HG02610 (cell line): ENCODE data around the gene TSPYL4.

ENCODE experiments used
- ATAC-seq: cut with Tn5 transposase; IDR thresholded peaks from one replicate; pipeline ENCODE4 v1.9.1; 2021; ENCODE audit warnings: mild to moderate bottlenecking, moderate library complexity; ENCODE audit not compliant: unreplicated experiment

TSPYL4 gene

DNA sequence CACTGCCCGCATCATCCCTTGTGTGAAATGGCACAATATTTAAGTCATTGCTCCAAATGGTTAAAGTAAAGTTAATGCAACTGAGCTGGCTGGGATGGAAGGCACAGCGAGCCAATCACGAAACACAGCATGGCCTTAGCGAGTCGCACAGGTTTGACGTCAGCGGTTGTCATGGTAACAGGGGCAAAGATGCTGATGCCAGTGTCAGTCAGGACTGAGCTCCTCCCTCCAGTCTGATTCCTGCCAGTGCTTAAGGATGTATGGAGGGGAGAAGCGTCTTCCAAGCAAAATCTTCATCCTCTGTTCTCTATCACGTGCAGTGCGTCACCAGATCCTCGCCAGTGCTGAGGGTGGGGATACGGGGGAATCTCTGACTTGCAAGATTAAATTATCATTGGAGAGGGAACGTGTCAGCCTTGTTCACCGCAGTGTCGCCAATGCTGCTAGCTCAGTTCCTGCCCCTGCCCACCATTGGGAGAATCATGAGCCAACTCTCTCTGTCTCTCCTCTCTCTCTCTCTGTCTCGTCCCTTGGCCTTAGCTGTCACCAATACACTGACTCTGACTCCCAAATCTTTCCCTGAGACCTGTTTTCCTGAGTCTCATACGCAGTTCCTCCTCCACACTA lies 24.5 kb downstream of the TSPYL4 start:
- ATAC-seq = no peak

DNA sequence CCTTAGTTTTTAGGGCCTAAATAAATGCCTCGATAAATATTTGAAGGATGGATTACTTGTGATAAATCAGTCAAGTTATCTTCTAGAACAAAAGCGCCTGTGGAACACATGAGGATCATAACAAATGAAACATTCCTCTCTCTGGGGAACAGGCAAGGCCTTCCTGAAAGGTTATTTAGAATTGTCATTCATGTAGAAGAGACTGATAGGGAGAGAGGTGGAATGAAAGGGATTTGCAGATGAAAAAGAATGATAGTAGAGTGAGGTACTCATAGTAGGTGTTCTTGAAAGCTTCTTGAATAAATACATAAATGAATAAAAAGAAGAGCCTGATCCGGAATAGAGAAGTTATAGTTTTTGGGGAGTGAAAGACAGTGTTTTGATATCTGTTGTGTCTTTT lies 30.5 kb downstream of the TSPYL4 start:
- ATAC-seq = no peak

DNA sequence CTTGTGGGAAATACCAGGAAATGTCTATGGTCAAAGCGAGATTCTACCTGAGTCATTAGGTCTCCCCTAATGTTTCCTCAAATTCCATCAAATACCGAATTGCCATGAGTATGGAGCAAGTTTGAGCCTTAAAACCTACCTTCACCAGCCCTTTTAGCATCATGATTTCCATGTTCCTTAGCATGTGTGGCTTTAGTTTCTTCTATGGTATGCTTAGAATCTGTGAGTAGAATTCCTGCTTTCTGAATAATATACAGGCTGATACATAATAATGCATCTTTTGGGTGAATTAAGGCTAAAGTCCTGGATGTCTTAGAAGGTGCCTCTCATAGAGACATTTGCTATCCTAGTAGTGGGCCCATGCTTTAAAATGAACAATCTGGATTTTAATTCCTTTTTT lies 32.0 kb downstream of the TSPYL4 start:
- ATAC-seq = no peak

DNA sequence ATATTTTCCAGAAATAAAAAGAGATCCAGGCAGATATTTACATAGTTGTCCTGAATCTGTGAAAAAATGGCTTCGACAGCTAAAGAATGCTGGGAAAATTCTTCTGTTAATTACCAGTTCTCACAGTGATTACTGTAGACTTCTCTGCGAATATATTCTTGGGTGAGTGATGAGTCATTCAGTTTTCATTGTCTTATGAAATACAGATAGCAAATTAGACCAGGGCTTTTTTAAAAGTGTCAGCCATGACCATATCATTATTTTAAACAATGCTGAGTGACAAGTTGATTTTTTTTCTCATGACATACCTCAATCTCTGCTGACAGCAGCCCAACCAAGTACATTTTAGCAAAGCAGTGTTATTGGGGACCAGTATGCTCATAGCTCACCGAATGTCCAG lies 32.8 kb downstream of the TSPYL4 start:
- ATAC-seq = no peak

DNA sequence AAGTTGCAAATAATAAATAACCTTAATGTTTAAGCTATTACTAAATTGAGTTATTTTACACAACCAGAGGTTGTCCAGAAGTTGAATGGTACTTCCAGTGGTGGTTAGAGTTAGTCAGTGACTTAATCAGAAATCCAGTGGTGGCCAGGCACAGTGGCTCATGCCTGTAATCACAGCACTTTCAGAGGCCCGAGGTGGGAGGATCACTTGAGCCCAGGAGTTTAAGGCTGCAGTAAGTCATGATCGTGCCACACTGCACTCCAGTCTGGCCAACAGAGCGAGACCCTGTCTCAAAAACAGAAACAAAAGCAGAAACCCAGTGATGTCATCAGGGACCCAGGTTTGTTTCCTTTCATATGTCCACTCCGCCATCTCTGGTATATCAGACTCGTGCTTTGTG lies 35.0 kb downstream of the TSPYL4 start:
- no peak for ATAC-seq

DNA sequence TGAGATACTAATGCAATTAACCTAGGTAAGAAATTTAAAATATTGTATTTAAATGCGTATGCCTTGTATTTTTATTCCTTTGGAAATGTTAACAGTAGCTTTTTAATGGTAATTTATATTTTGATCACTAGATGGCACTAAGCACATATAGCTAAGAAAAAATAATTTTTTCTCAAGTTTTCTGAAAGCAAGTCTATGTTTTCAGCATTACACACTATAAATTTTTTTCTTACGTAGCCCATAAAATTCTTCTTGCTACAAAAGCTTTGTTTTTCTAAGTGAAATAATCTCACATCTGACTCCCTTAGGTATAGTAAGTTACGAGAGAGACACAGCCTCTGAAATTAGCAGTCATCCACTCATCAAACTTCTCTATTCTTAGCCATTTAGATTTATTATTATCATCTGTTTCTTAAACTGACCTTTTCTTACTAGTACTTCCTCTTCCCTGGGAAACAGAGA lies 35.7 kb downstream of the TSPYL4 start:
- ATAC-seq = no peak

DNA sequence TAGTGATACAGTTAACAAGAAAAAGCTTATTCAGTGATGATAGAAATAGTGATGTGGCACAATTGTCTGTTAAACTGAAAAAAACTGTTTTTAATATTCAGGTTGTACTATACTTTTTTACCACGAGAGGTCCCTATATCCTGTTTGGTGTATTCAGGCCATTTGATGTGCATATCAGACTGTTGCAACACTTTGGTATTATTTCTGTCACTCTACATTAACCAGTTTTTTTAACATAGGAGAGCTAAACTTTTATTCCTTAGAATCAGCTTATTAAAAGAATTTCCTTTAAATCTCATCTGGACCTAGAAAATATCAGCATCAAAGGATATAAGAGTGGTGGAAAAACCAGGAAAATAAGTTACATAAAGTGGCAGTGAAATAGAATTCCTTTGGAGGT lies 36.8 kb downstream of the TSPYL4 start:
- no peak for ATAC-seq

DNA sequence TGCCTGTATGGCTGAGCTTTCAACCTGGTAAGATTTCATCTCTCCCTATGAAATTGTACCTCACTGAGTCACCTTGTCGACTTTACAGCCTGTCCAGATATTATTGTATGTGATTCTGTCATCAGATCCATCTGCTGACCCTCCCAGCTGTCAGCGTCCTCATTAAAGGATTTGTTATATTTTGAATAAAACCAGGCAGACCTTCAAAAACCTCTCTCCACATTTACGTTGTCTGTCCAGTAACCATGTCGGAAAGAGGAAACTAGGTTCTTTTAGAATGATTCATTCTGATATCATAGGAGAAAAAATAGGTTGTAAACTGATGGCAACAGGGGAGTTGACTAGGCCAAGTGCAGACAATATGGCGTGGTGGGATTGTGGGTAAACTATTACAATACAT lies 38.5 kb downstream of the TSPYL4 start:
- ATAC-seq = no peak

DNA sequence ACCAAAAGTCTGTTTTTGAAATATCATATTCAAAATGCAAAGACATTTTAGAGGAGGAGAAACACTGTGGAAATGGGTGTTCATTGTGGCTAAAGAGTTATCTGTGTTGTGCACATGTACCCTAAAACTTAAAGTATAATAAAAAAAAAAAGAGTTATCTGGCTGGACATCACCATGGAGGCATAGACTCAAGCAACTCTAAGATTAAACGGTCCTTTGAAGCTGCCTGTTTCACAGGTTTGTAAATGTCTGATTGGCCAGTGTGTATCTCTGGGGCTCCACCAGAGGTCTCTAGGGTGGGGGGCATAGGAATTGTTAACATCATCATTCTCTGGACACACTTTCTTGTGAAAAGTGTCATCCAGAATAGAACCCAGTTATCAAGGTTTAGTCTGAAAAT lies 39.2 kb downstream of the TSPYL4 start:
- ATAC-seq = no peak

DNA sequence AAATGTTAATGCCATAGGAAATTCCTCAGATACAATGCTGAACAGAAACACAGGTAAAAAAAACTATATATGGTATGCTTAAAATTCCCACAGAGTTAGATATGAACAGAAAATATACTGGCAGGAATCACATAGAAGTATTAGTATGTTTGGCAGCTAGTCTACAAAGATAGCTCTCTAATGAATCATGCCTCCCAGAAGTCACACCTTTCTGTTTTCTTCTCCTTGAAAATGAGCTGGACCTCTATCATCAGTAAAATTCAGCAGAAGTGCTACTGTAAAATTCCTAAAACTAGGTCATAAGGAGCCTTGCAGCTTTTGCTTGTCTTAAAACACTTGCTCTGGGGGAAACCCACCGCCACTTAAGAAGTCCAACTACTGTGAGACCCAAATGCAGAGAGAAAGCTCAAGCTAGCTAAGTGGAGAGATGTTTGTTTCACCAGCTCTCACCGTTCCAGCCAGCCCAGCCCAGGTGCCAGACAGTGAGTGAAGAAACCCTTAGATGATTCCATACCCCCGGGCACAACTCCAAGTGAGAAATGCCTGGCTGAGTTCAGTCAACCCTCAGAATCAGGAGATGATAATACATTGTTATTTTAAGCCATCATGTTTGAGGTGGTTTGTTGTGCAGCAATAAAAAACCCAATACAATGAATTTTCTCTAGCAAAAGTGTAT lies 43.0 kb downstream of the TSPYL4 start:
- no peak for ATAC-seq

DNA sequence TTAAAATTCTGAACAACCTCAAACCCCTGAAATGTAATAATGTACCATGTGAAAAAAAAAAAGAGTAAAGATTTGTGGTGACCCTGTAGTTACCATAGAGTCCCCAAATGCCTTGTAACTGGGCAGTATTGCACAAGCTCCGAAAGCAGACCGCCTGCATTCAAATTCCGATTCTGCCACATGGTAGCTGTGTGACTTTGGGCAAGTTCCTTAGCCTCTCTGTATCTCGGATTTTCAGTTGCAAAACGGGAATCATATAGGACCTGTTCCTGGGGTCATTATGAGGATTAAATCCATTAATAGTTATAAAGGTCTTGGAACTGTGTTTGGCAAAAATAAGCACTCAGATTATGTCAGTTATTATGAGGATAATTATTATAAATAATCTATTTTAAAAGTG lies 43.6 kb downstream of the TSPYL4 start:
- no peak for ATAC-seq

DNA sequence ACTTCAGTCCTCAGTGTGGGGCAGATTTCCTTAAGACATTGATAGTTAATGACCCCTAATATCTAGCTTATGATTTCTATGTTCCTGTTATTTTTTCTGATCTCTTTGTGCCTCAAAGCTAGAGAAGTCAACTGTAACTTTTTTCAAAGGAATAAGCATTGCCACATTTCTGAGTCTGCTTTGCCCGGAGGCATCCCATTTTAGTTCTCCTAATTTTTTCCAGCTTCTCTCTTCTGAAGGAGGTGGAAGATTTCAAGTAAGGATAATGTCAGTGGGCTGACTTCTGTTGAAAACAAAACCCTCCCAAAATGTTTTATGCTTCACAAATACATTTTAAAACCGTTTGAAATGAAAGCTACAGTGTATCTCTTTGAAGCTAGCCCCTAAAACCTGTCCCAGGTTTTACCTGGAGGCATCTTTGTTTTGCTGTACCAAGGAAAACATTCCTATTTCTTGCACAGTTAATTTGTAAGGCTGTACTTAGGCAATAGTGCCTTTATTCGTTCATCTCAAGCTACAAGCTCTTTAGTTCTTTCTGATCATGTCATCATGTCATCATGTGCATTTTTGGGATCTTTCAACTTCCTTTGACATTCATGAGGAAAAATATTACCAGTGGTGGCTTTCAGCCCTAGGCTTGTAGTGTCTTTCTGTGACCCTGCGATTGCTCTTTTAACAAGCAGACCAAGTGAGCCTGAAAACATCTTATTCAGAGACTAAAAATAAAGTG lies 45.7 kb downstream of the TSPYL4 start:
- no peak for ATAC-seq

DNA sequence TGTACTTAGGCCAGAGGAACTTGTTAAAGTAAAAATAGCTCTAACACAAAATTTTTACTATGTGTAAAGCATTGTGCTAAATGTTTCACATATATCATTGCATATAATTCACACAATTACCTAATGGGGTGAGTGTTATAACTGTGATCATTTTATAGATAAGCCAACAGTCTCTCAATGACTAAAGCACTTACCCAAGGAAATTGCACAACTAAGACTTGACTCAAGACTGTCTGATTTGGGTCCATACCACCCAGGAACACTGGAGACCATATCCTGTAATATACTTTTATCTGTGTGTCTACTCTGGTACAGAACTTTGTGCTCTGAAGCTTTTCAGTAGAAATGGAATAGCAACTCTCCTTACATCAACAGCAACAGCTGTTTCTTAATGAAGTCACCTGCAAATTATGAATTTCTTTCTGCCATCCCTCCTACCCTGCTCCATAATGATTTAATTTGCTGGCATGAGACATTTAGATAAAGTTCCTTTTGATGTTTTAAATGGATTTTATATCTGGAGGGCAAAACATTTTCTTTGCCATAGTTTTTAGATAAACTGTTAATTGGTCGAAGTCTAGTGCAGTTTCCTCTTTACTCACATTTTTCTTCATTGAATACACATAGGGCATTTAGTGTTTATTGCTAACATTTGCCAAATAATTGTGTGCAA lies 47.5 kb downstream of the TSPYL4 start:
- no peak for ATAC-seq

DNA sequence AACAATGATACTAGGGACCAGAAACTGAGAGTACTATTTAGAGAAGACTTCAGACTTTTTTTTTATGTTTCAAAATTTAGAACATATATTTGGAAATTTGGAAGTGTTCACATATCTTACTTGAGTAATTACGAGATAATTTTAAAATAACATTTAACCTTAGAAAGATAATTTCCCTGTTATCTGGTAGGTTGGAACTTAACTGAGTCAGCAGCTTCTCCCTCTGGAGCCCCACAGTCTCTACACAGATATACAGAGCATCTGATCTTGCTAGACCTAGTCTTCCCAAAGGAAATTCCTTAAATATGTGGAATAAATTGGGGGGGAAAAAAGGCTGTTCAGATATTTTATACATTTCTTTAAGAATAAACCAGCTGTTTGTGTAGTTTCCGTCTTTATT lies 48.6 kb downstream of the TSPYL4 start:
- ATAC-seq = no peak

DNA sequence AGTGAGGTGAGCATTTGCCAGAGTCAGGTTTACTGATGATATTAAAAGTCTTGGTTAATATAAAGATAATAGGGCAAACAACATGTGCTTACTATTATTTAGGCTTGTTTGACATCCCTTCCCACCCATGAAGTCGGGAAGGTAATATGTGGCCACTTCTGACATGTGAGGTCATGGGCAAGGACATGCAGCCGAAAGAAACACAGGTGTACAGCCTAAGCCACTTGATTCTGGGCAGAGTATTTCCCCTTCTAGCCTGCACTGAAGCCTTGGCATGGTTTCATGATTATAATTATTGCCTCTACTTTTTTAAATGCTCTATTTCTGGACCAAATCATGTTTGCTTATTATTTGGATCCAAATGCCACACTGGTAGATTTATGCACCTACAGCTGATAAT lies 52.3 kb downstream of the TSPYL4 start:
- ATAC-seq = no peak

DNA sequence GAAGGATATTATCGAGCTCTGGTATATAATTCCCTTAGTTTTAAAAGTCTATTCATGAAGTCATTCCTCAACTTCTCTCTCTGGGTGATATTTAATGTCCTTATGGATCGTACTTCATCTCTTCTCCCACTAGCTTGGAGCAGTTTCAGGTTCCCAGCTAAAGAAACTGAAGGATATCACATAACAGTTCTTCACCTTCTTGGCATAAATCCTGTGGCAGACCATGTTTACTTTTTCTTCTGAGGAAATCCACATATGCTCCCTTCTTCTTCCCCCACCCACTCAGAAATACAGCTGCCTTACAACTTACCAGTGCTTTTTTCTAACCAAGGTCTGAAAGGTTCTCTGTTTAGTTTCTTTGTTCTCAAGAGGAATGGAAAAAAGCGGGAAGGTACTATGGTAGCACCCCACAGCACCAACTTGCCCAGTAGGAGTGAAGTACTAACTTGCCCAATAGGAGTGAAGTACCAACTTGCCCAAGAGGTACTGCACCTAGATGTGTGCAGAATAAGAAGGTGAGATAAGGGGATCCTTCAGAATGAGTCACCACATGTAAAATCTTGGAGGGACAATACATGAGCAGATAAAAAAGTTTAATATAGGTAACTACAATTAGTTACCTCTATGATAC lies 53.1 kb downstream of the TSPYL4 start:
- no peak for ATAC-seq
